ENCODE measurements around the gene CYTH3. TPM values are rescaled to one million over a fixed set of nuclear protein-coding genes. Genes with fewer than 3 reads are reported as not detected.

The CYTH3 gene
- total RNA-seq, 2 donors from 2014 or later, result 2.2 to 8.4 TPM

GRCh38 chr7:6143997-6144396, 128.4 kb downstream of the CYTH3 start:
- Mint-ChIP-seq H3K27me3 (no peaks in the 10 kb centered on the region), H3K4me3 (no peak overlapping the region), H3K4me1 (no peaks in the 10 kb centered on the region), H3K9me3 (no peaks in the 10 kb centered on the region), H3K36me3 (ENCODE audit: low read depth) (peaks cover 99% of the 10 kb centered on the region), H3K27ac (peak overlapping the region; percentile 33)
- no peak for ATAC-seq (replicated peaks)

DNA sequence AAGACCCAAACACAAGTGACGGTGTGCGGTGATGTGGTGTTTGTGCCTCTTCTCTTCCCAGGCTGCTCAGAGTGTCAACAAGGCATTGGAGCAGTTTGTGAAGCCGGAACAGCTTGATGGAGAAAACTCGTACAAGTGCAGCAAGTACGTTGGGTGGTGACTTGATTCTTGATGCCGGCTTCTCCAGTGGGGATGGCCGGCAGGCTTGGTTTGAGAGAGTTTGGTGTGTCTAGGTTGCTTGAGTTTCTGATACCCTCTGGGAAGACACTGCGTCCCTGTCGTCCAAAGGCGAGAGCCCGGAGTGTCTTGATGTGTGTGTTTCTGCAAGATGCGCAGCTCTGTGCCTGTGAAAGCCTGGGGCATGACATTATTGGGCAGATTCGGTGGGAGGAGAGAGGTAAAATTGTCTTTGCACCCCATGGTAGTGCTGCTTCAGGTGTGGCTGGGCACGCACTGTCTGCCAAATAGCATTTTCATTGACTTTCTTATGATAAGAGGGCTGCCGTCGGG, 129.5 kb downstream of the CYTH3 start:
- ATAC-seq (replicated peaks), result no peak
- H3K27ac Mint-ChIP-seq, result no peak overlapping the region
- H3K27me3 Mint-ChIP-seq, result no peaks in the 10 kb centered on the region
- no peaks in the 10 kb centered on the region for H3K4me1 Mint-ChIP-seq
- no peak overlapping the region for H3K4me3 Mint-ChIP-seq
- H3K9me3 Mint-ChIP-seq, result no peaks in the 10 kb centered on the region
- H3K36me3 Mint-ChIP-seq (ENCODE audit: low read depth), result peaks cover 89% of the 10 kb centered on the region

GRCh38 chr7:6139189-6139996, 133.0 kb downstream of the CYTH3 start:
- ATAC-seq (replicated peaks), result no peak
- H3K36me3 Mint-ChIP-seq (ENCODE audit: low read depth), result peaks cover 72% of the 10 kb centered on the region
- H3K9me3 Mint-ChIP-seq, result no peaks in the 10 kb centered on the region
- no peaks in the 10 kb centered on the region for H3K4me1 Mint-ChIP-seq
- H3K4me3 Mint-ChIP-seq, result no peak overlapping the region
- no peak overlapping the region for H3K27ac Mint-ChIP-seq
- no peaks in the 10 kb centered on the region for H3K27me3 Mint-ChIP-seq

DNA sequence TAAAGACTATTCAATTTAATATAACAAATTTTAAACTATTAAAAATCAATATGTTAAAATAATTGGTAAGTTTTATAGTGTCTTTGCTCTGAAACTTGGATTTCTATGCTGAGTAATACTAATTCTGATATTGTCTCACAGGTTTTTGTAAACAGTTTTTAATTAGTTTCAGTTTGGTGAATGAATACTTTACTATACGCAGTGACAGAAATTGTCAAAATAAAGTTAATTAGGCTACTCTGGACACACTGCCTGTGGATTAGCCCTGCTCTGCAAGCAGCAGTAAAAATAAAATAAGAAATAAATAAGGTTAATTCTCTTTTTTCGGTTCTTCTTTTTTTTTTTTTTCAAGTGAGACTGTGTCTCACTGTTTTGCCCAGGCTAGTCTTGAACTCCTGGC, 135.9 kb downstream of the CYTH3 start:
- Mint-ChIP-seq H3K4me1 (no peaks in the 10 kb centered on the region), H3K9me3 (no peaks in the 10 kb centered on the region), H3K27ac (no peak overlapping the region), H3K27me3 (no peaks in the 10 kb centered on the region), H3K36me3 (ENCODE audit: low read depth) (peaks cover 64% of the 10 kb centered on the region), H3K4me3 (no peak overlapping the region)
- ATAC-seq (replicated peaks), result no peak

- no peak overlapping the region for H3K4me3 Mint-ChIP-seq
- peaks cover 66% of the 10 kb centered on the region for H3K36me3 Mint-ChIP-seq (ENCODE audit: low read depth)
- no peaks in the 10 kb centered on the region for H3K4me1 Mint-ChIP-seq
- ATAC-seq (replicated peaks), result no peak
- H3K27me3 Mint-ChIP-seq, result no peaks in the 10 kb centered on the region
- H3K9me3 Mint-ChIP-seq, result no peaks in the 10 kb centered on the region
- H3K27ac Mint-ChIP-seq, result peak overlapping the region; percentile 25
These were observed 139.2 kb downstream of the CYTH3 start for GRCh38 chr7:6133249-6133648.

DNA sequence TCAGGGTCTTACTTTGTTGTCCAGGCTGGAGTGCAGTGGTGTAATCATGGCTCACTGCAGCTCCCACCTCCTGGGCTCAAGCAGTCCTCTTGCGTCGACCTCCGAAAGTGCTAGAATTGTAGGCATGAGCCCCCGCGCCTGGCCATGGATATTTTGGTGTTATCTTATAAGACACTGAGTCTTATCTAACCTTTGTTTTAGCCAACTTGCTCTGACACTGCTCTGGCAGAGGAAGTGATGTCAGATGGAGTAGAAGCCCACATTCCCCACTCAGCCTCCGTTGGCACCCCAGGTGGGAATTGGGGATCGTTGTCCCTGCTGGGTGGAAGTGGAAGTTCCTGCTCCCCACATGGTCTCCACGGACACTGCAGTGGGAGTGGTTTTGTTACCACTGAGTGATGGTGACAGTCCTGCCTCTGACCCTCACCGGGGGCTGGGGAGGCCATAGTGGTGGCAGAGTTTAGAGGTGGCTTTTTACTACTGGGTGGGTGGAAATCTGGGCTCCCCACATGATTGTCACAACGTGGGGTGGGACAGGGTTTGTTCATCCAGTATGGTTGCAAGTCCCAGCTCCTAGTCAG, 142.3 kb downstream of the CYTH3 start:
- Mint-ChIP-seq H3K36me3 (ENCODE audit: low read depth) (peaks cover 80% of the 10 kb centered on the region), H3K27me3 (no peaks in the 10 kb centered on the region), H3K4me1 (no peaks in the 10 kb centered on the region), H3K9me3 (no peaks in the 10 kb centered on the region), H3K27ac (peak overlapping the region; percentile 27), H3K4me3 (no peak overlapping the region)
- no peak for ATAC-seq (replicated peaks)

DNA sequence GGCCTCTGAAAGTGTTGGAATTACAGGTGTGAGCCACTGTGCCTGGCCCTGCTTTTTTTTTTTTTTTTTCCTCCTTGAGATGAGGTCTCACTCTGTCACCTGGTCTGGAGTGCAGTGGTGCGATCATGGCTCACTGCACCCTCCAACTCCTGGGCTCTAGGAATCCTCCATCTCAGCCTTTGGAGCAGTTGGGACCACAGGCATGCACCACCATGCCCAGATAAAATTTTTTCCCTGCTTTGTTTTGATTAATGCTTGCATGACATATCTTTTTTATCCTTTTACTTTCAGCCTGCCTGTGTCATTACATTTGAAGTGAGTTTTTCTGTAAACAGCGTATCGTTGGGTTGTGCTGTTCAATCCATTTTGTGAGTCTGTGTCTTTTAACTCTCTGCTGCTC, 144.2 kb downstream of the CYTH3 start:
- no peak overlapping the region for H3K4me3 Mint-ChIP-seq
- no peaks in the 10 kb centered on the region for H3K4me1 Mint-ChIP-seq
- no peaks in the 10 kb centered on the region for H3K27me3 Mint-ChIP-seq
- ATAC-seq (replicated peaks), result no peak
- peaks cover 91% of the 10 kb centered on the region for H3K36me3 Mint-ChIP-seq (ENCODE audit: low read depth)
- H3K27ac Mint-ChIP-seq, result peak overlapping the region; percentile 56
- H3K9me3 Mint-ChIP-seq, result no peaks in the 10 kb centered on the region

DNA sequence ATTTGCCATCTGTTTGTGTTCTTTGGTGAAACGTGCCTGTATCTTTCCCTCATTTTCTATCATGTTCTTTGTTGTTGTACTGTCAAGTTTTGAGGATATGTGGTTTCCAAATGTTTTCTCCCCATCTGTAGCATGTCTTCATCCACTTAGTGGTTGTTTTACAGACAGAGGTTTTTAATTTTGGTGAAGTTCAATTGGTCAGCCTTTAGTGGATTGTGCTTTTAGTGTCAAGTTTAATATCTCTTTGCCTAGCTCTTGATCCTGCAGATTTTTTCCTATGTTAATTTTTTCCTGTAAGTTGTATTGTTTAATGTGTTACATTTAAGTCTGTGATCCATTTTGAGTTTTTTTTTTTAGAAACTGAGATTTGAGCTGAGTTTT, 145.3 kb downstream of the CYTH3 start:
- no peaks in the 10 kb centered on the region for H3K9me3 Mint-ChIP-seq
- H3K27ac Mint-ChIP-seq, result no peak overlapping the region
- H3K27me3 Mint-ChIP-seq, result no peaks in the 10 kb centered on the region
- no peak for ATAC-seq (replicated peaks)
- H3K4me3 Mint-ChIP-seq, result no peak overlapping the region
- H3K4me1 Mint-ChIP-seq, result no peaks in the 10 kb centered on the region
- H3K36me3 Mint-ChIP-seq (ENCODE audit: low read depth), result peaks cover 90% of the 10 kb centered on the region

- no peak overlapping the region for H3K4me3 Mint-ChIP-seq
- ATAC-seq (replicated peaks), result no peak
- H3K27me3 Mint-ChIP-seq, result no peaks in the 10 kb centered on the region
- no peak overlapping the region for H3K27ac Mint-ChIP-seq
- no peaks in the 10 kb centered on the region for H3K4me1 Mint-ChIP-seq
- H3K36me3 Mint-ChIP-seq (ENCODE audit: low read depth), result peaks cover 95% of the 10 kb centered on the region
- H3K9me3 Mint-ChIP-seq, result no peaks in the 10 kb centered on the region
These were observed 148.6 kb downstream of the CYTH3 start for GRCh38 chr7:6123843-6124242.

- peak; percentile 50 for ATAC-seq (replicated peaks)
- no peaks in the 10 kb centered on the region for H3K9me3 Mint-ChIP-seq
- peaks cover 15% of the 10 kb centered on the region for H3K4me1 Mint-ChIP-seq
- peaks cover 95% of the 10 kb centered on the region for H3K36me3 Mint-ChIP-seq (ENCODE audit: low read depth)
- no peaks in the 10 kb centered on the region for H3K27me3 Mint-ChIP-seq
- H3K27ac Mint-ChIP-seq, result no peak overlapping the region
- no peak overlapping the region for H3K4me3 Mint-ChIP-seq
These were observed 151.3 kb downstream of the CYTH3 start for GRCh38 chr7:6121141-6121540.

DNA sequence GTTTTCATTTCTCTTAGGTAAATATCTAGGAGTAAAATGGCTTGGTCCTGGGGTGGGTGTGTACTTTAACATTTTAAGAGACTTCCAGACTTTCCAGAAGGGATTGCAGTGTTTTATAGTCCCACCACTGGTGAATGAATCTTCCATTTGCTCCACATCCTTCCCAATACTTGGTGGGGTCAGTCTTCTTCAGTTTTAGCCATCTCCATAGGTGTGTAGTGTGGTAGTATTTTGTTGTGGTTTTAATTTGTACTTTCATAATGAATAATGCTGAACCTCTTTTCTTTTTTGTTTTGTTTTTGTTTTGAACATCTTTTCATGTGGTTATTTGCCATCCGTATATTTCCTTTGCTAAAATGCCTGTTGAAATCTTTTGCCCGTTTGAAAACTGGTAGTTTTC, 154.9 kb downstream of the CYTH3 start:
- peak; percentile 69 for ATAC-seq (replicated peaks)
- H3K4me1 Mint-ChIP-seq, result peaks cover 20% of the 10 kb centered on the region
- H3K27ac Mint-ChIP-seq, result peak overlapping the region; percentile 68
- peak overlapping the region; percentile 16 for H3K4me3 Mint-ChIP-seq
- peaks cover 100% of the 10 kb centered on the region for H3K36me3 Mint-ChIP-seq (ENCODE audit: low read depth)
- H3K27me3 Mint-ChIP-seq, result no peaks in the 10 kb centered on the region
- H3K9me3 Mint-ChIP-seq, result no peaks in the 10 kb centered on the region

- no peak overlapping the region for H3K4me3 Mint-ChIP-seq
- H3K9me3 Mint-ChIP-seq, result no peaks in the 10 kb centered on the region
- peaks cover 99% of the 10 kb centered on the region for H3K36me3 Mint-ChIP-seq (ENCODE audit: low read depth)
- ATAC-seq (replicated peaks), result no peak
- no peaks in the 10 kb centered on the region for H3K27me3 Mint-ChIP-seq
- H3K27ac Mint-ChIP-seq, result no peak overlapping the region
- H3K4me1 Mint-ChIP-seq, result peaks cover 20% of the 10 kb centered on the region
These were observed 156.2 kb downstream of the CYTH3 start for GRCh38 chr7:6116211-6116610.
